SIG-M5 treated with dmso at 0.1 percent for 504 hours (cell line): ENCODE data around the gene MTCH2.
"Not testable (repeated sequence)": the region's sequence is repeated elsewhere in the genome, so short reads cannot be mapped to it uniquely, and the experiment has no call there.

Experiments used
- DNase-seq: peaks from one replicate; lab custom pipeline; 2025; ENCODE audit not compliant: unreplicated experiment; lab: John Stamatoyannopoulos, UW

MTCH2 gene

DNA sequence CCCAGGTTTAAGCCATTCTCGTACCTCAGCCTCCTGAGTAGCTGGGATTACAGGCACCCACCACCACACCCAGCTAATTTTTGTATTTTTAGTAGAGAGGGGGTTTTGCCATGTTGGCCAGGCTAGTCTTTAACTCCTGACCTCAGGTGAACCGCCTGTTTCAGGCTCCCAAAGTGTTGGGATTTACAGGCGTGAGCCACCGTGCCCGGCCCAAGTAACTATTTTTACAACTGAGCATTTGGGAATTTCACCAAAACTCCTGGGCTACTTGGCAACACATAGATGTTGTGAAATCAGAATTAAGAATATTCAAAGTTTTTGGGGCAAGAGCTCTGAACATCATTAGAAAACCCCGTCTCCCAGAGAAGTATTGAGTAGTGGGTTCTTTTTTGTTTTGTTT is 1.9 kb downstream of the MTCH2 start:
- DNase-seq: not testable (repeated sequence)

GRCh38 chr11:47636331-47636730 is 6.0 kb downstream of the MTCH2 start:
- DNase-seq: not testable (repeated sequence)

- no peak for DNase-seq
Measured at GRCh38 chr11:47631473-47631872, 10.9 kb downstream of the MTCH2 start.

- DNase-seq: no peak
Measured at GRCh38 chr11:47628026-47628425, 14.3 kb downstream of the MTCH2 start.

GRCh38 chr11:47626234-47626633 is 16.1 kb downstream of the MTCH2 start:
- DNase-seq: no peak

- DNase-seq: no peak
Measured at GRCh38 chr11:47620836-47621378, 21.5 kb downstream of the MTCH2 start.

- DNase-seq: no peak
Measured at GRCh38 chr11:47617417-47617809, 24.9 kb downstream of the MTCH2 start.

- peak; percentile 35 for DNase-seq
Measured at GRCh38 chr11:47616726-47617416, 25.5 kb downstream of the MTCH2 start.

GRCh38 chr11:47615249-47615648 is 27.1 kb downstream of the MTCH2 start:
- DNase-seq: no peak

DNA sequence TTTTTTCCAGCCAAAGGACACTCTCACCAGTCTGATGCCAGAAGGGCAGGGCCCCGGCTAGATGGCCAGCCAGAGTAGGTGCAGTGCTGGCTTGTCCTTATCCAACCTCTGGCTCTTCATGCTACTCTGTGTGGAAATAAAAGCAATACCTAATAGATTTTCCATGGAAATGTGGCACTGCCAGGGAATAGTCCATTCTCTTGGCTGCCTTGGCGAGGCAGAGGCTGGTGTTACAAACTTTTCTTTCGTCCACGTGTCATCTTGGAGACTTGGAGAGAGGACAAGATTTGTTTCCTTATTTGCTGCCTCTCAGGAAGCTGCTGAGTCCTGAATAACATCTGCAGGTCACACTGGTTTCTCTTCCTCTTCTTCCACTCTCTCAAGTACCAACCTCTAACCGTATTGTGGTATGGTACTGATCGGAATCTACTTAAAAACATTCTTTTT is 31.0 kb downstream of the MTCH2 start:
- peak; percentile 86 for DNase-seq

GRCh38 chr11:47609675-47610074 is 32.7 kb downstream of the MTCH2 start:
- DNase-seq: no peak

GRCh38 chr11:47607380-47607779 is 35.0 kb downstream of the MTCH2 start:
- DNase-seq: no peak

DNA sequence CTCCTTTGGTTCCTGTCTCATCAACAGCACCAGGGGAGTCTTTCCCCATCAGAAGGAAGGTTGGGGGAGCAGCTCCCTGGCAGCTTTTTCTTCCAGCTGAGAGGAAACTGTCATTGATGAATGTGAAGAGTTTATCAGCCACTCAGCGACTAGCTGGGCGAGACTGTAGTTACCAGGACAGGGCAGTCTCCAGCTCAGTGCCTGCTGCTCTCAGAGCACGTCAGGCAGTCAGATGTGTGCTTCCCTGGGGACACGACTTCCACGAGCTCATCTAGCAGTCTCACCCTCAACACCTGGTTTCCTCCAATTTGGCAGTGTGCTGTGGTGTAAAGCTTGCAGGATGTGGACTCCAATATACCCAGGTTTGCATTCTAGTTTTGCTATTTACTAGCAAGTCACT is 35.6 kb downstream of the MTCH2 start:
- DNase-seq: no peak

DNA sequence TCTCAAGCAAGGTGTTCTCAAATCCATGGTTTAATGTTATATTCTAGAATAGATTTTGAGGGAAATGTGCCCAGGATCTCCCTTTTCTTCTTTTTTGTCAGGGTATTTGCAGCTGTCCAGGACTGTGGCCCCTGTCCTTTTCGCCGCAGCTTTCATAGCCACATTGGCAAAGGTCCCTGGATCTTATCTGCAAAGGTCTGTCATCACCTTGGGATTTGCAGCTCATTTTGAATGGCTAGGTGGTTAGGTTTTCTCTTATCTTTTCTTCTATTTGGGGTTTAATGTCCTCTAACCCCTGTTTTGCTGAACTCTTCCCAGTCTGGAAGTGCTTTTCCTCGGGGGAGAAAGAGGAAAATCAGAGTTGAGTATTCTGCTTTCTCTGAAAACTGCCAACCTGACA is 36.4 kb downstream of the MTCH2 start:
- no peak for DNase-seq

DNA sequence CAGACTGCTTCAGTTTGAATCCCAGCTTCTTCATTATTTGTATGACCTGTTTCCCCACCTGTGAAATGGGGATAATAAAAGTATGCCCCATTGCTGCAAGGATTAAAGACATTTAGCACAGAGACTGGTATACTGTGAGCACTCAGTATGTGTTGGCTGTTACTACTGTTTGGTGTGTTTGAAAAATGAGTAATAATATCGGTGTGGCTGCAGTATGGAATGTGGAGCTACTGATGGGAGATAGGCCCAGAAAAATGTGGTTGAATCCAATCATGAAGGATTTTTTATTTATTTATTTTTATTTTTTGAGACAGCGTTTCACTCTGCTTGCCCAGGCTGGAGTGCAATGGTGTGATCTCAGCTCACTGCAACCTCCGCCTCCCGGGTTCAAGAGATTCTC is 39.1 kb downstream of the MTCH2 start:
- no peak for DNase-seq

DNA sequence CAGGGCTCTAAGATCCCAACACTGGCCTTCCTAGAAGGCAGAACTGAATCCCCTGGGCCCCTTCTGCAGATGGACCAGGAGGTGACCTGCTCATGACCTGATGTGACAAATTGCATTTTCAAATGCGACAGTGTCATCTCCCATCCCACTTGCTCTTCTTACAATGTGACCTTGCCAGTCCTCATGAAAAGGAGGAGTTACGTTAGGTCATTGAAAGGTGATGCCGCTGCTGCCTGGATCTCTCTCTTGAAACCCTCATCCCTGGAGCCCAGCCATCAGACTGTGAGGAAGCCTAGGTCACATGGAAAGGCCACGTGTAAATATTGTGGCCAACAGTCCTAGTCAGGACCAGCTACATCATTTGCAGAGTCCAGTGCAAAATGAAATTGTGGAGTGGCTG is 42.5 kb downstream of the MTCH2 start:
- DNase-seq: no peak

- no peak for DNase-seq
Measured at GRCh38 chr11:47595967-47596366, 46.4 kb downstream of the MTCH2 start.

DNA sequence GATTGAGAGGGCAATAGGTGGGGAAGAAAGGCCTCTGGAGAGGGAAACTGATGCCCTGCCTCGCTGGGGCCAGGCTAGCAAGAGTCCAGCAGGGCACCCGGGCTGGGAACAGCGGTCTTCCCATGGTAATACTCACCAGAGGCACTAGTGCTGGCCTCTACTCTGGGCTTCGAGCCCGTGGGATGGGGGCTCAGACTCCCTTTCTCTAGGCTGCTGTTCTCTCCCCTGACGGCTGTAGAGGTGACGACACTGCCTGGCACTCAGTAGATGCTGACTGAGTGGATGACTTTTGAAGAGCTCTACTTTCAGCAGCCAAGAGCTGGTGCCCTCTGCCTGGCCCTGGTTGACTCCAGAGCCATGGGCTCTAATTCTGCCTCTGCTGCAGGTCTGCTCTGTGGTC is 47.3 kb downstream of the MTCH2 start:
- DNase-seq: no peak

- DNase-seq: no peak
Measured at GRCh38 chr11:47593934-47594855, 48.2 kb downstream of the MTCH2 start, which contains the start of gene C1QTNF4. TSS of gene C1QTNF4 (minus strand) at chr11:47594411. CDS start at chr11:47590810, 3,601 bp downstream.

DNA sequence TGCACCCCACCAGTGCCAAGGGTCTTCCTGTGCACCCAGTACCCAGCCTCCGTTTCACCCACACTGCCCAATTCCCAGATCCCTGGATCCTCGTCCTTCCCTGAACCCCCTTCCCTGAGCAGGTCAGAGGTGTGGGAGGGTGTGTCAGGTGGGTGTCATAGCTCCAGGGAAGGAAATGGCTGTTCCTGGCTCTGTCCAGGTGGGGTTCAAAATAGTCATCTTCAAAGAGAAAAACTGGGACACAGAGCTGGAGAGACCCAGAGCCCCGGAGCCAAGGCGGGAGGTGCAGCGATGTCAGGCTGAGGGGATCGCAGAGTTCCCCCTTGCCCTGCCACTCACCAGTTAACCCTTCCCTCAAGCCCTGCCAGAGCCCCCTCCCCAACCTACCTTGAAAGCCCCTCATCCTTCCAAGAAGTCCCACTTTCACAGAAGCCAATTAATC is 48.8 kb downstream of the MTCH2 start:
- DNase-seq: no peak

DNA sequence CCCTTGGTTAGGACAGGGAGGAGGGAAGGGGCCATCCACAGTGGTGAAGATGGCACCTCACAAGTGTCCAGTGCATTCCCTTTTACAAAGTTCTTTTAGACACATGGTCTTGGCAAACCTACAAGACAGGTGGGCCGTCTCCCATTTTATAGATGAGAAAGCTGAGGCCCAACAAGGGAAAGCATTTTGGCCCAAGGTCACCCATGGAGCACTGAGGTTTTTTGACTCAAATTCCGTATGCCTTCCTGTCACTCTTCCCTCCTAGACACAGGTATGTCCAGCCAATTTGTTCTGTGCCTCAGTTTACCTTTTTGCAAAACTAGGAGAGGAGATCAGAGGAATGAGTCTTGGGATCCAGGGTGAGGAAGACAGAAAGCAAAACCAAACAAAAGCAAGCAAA is 49.4 kb downstream of the MTCH2 start:
- no peak for DNase-seq

GRCh38 chr11:47592251-47592650 is 50.1 kb downstream of the MTCH2 start:
- DNase-seq: no peak
